ENCODE results near the gene DEFB112.

The DEFB112 gene

DNA sequence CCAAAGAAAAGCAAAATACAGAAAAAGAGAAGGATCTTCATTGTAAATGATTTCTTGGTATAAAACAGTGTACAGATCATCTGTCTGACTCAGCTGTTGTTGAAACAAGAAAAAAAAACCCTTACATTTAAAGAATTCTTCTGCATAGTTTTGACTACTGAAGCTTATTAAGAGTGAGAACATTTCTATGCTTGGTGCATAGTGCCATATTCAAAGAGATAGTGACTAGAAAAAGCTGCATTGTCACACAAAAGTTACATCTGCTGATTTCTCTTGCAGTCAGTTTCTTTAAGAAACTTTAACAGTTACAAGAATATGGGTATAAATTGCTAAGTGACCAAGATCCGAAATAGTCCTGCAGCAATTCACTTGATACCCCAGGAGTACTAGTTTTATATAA is at the start of gene DEFB112:
Gene DEFB112, minus strand, starts transcription at position 101 of the 400 bp plus-strand sequence. Its CDS starts 60 bp downstream, at position 41.
- DNase-seq (ENCODE audit: low spot score), result no peak

DNA sequence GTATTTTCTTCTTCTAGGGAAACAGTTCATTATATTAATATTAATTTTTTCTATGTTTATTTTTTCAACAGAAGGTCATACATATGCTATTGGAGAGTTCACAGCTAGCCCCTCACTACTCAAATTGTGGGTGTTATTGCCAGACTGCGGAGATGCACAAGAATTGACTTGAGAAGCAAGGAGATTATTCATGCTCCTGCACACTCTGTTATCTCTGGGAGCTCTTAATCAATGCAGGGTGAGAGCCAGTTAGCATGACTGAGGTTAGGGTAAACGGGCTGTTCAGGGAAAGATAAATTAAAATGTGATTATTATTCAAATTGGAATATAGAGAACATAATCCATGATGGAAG is 48.9 kb upstream of the DEFB112 start:
- DNase-seq (ENCODE audit: low spot score), result no peak

- DNase-seq (ENCODE audit: low spot score), result no peak
Observed at GRCh38 chr6:50097966-50098640, 48.4 kb upstream of the DEFB112 start.

GRCh38 chr6:50096296-50096695 is 46.6 kb upstream of the DEFB112 start:
- no peak for DNase-seq (ENCODE audit: low spot score)

GRCh38 chr6:50093938-50094272 is 44.2 kb upstream of the DEFB112 start:
- DNase-seq (ENCODE audit: low spot score), result no peak

- peak; percentile 34 for DNase-seq (ENCODE audit: low spot score)
Observed at GRCh38 chr6:50093116-50093937, 43.6 kb upstream of the DEFB112 start.

DNA sequence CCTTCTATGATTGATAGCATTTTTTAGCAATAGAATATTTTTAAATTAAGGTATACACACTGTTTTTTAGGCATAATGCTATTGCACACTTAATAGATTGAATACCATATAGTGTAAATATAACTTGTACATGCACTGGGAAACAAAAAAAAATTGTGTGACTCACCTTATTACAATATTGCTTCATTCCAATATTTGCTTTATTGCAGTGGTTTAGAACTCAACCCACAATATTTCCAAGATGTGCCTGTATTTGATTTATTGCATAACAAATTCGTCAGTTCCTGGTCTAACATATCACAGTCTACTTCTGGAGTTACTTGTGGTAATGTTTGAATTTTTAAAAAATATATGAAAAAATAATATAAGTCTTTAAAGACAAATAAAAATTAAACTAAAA is 41.9 kb upstream of the DEFB112 start:
- no peak for DNase-seq (ENCODE audit: low spot score)

GRCh38 chr6:50089911-50090310 is 40.2 kb upstream of the DEFB112 start:
- no peak for DNase-seq (ENCODE audit: low spot score)

DNA sequence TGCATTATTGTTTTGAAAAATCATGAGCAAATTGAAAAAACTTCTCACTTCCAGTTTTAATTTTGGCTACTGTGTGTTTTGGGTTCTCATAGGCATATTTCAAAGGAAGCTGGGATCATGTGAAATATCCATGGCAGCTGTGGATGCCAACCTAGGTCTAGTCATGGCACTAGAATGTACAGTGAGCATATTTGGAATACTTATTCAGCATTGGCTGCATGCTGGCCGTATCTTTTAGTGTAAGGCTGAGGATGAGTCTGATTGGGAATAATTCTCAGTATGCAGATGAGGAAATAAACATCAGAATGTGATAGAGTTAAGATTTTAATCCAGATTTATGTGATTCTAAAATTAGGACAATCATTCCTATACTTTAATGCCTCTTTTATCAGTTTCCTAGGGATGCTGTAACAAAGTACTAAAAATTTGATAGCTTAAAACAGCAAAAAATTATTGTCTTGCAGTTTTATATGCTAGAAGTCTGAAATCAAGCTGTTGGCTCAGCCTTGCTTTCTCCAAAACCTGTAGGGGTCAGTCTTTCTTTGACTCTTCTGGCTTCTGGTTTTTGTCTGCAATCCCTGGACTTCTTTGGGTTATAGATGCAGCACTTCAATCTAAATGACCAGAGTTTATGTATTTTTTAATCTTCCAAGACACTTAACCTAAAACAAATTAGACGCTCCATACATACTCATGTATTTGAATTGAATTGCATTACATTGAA is 37.7 kb upstream of the DEFB112 start:
- DNase-seq (ENCODE audit: low spot score), result peak; percentile 66

GRCh38 chr6:50077385-50077784 is 27.7 kb upstream of the DEFB112 start:
- DNase-seq (ENCODE audit: low spot score), result no peak

DNA sequence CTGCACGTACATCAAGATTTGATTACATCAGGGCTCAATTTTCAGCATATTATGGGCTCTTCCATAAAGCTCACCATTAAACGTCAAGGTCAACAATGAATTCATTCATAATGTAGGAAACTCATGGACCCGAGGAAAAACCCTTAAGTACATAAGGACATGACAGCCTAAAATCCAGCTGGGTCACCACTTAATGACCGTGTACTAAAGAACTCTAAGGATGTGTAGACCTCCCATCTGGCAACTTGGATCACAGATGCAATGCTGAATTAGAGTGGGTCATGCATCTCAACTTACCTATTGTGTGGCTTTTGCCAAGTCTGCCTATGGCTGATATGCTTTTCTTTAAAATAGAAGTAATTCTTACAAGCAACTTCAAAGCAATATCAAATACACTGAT is 26.7 kb upstream of the DEFB112 start:
- DNase-seq (ENCODE audit: low spot score), result no peak

- no peak for DNase-seq (ENCODE audit: low spot score)
Observed at GRCh38 chr6:50071921-50072320, 22.2 kb upstream of the DEFB112 start.

DNA sequence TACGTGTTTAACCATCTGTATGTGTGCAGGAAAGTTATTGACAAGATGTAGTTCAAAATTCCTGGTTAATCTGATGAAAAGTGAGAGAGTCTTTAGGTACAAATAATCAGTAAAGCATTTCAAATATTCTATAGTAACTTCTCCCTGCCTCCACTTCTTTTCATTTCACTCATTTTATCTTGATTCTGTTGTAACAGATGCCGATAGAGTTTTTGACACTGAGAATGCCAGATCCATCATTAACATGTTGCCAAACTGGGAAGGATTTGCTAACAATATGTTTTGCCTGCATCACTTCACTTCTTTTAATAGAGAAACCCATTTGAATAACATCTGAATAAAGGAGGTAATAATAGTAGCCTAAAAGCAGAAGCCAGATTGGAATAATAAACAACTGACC is 20.4 kb upstream of the DEFB112 start:
- DNase-seq (ENCODE audit: low spot score), result no peak

- DNase-seq (ENCODE audit: low spot score), result peak; percentile 6
Observed at GRCh38 chr6:50062051-50062450, 12.3 kb upstream of the DEFB112 start.

GRCh38 chr6:50056242-50056641 is 6.5 kb upstream of the DEFB112 start:
- no peak for DNase-seq (ENCODE audit: low spot score)

- no peak for DNase-seq (ENCODE audit: low spot score)
Observed at GRCh38 chr6:50047026-50047425, 2.7 kb downstream of the DEFB112 start.

- peak; percentile 6 for DNase-seq (ENCODE audit: low spot score)
Observed at GRCh38 chr6:50030777-50031562, 18.8 kb downstream of the DEFB112 start.

GRCh38 chr6:50030350-50030749 is 19.4 kb downstream of the DEFB112 start:
- no peak for DNase-seq (ENCODE audit: low spot score)

DNA sequence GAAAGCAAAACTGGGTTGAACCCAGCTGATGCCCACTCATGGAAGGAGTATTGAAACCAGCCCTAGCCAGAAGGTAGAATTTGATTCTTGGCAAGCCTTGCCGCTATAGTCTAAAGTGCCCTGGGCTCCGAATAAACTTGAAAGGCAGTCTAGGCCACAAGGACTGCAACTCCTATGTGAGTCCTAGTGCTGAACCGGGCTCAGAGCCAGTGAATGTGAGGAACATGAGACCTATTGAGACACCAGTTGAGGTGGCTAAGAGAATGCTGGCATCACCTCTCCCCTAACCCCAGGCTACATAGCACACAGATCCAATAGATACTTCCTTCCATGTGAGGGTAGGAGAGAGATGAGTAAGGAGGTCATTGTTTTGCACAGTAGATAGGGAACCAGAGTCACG is 24.5 kb downstream of the DEFB112 start:
- DNase-seq (ENCODE audit: low spot score), result no peak

GRCh38 chr6:50021894-50022293 is 27.8 kb downstream of the DEFB112 start, which contains the start of gene DEFB110:
DEFB110 (minus strand) TSS chr6:50021994; CDS start chr6:50021935, 59 bp downstream.
- no peak for DNase-seq (ENCODE audit: low spot score)

DNA sequence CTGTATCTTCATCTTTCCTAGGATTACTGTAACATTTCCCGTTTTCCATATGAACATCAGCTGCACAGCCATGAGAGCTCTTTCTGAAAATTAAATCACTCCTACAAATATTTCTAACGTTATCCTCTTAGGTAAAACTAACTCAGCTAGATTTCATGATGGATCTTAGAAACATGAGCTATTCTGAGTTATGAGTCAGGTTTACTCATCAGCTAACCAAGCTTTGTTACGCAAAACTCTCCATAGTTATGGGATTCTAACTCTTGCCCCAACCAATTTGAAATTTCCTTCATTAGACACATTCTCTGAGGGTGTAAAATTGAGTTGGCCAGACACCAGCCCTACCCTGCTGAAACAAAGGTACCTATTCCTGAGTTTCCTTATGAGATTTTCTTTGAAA is 41.9 kb downstream of the DEFB112 start:
- DNase-seq (ENCODE audit: low spot score), result peak; percentile 14

GRCh38 chr6:50003139-50003538 is 46.6 kb downstream of the DEFB112 start:
- DNase-seq (ENCODE audit: low spot score), result no peak

Measured in kidney tubule cell (primary cell).